Mesodermal cell (in vitro differentiated cells): ENCODE measurements around the gene DUS1L.

ENCODE experiments used
- H3K27ac ChIP-seq: 2 replicates; pipeline ENCODE4 v1.7.0; 2013; ENCODE audit warnings: mild to moderate bottlenecking, low read depth, low read length, moderate library complexity; ENCODE audit not compliant: severe bottlenecking
- H3K36me3 ChIP-seq: 2 replicates; pipeline ENCODE4 v1.7.1; 2013; ENCODE audit warnings: mild to moderate bottlenecking, low read length, moderate library complexity; ENCODE audit not compliant: control insufficient read depth, insufficient read depth
- H3K4me1 ChIP-seq: one replicate; pipeline ENCODE4 v1.7.1; 2013; ENCODE audit warnings: mild to moderate bottlenecking, low read length; ENCODE audit not compliant: insufficient read depth, control insufficient read depth, poor library complexity, severe bottlenecking
- H3K4me3 ChIP-seq: 2 replicates; pipeline ENCODE4 v1.7.0; 2013; ENCODE audit warnings: low read length, control low read depth, mild to moderate bottlenecking; ENCODE audit not compliant: insufficient read depth, poor library complexity, severe bottlenecking; ENCODE audit errors: extremely low read depth
- H3K9me3 ChIP-seq: 2 replicates; pipeline ENCODE4 v1.7.1; 2013; ENCODE audit warnings: mild to moderate bottlenecking, low read length, moderate library complexity; ENCODE audit not compliant: control insufficient read depth
- WGBS, 2 experiments: methylation state at CpG; one replicate each; pipeline ENCODE4 v1.1.5; 2013; ENCODE audit warnings: missing lambda C conversion rate in 2 of 2; ENCODE audit not compliant: insufficient coverage in 2 of 2; 5-methylcytosine and 5-hydroxymethylcytosine counted together

Gene DUS1L

DNA sequence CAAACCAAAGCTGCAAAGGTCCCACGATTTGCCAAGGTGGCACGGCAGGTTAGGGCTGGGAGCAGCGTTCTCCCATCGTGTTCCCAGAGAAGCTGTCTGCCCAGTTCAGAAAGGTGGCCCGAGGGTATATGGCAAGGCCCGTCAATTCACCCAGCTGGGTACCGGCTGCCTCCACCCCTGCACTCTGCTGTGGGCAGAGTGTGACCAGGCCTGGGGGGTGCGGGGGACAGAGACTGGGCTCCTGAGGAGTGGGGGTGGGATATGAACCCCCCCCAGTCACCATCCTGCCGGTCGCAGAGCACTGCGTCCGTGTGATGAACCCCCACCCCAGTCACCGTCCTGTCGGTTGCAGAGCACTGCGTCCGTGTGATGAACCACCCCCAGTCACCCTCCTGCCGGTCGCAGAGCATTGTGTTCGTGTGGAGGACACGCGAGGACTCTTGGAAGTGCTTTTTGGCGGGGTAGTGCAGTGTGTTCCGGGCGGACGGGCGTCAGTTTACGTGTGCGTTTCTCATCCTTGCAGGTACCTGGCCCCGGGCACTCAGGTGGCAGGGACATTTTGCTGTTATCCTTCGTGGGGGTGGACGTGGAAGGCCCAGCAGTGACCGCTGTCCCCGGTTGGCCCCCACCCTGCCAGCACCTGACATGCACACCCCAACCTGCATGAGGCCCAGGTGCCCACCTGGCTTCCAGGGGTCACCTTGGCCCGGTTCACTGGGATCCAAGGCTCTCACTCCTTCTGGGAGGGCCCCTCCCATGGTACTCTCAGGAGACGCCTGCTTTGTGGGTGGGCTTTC lies 35.1 kb upstream of the DUS1L start:
- H3K4me1 ChIP-seq = peaks cover 29% of the 10 kb centered on the region
- H3K36me3 ChIP-seq = peaks cover 15% of the 10 kb centered on the region
- no peak overlapping the region for H3K27ac ChIP-seq
- no peaks in the 10 kb centered on the region for H3K9me3 ChIP-seq
- WGBS, 2 experiments = 90 to 96% methylated on average over 21 to 31 of the region's 35 CpGs
- no peak overlapping the region for H3K4me3 ChIP-seq

DNA sequence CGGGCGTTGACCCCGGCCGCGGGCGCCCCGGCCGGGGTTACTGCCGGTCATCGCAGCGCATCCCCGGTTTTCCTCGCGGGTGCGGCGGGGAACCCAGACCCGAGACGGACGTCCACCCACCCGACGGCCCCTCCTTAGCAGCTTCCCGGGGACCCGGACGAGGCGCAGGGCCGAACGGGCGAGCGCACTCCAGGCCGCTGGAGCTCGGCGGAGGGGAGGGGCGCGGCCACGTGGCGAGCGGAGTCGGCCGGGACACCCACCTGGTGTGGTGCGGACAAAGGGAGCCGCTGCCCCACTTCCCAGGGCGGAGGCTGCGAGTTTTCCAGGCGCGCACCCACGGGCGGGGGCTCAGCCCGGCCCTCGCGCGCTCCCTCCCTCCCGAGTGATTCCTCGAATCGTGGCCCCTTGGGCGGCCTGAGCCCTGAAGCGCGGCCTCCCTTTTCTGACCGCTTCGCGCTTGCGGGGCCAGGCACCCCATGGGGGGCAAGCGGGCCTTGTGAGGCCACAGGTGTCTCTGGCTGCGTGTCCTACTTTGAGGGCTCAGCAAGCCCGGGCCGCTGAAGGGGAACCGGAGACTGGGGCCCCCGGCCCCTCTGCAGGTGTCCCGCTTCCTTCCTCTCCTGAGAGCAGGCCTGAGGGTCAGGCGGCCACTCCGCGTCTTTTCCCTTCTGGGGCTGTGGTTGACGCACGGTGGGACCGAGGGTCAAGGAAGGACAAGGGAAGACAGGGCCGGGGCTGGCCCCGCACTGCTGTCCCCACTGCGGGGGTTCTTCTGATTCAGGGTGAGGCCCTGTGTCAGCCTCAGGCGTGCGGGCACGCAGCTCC lies 33.5 kb upstream of the DUS1L start:
- 11 to 17% methylated on average over 62 to 67 of the region's 80 CpGs for WGBS, 2 experiments
- peak overlapping the region; percentile 95 for H3K27ac ChIP-seq
- H3K4me1 ChIP-seq = peaks cover 36% of the 10 kb centered on the region
- peak overlapping the region; percentile 44 for H3K4me3 ChIP-seq
- H3K9me3 ChIP-seq = no peaks in the 10 kb centered on the region
- H3K36me3 ChIP-seq = peaks cover 26% of the 10 kb centered on the region

DNA sequence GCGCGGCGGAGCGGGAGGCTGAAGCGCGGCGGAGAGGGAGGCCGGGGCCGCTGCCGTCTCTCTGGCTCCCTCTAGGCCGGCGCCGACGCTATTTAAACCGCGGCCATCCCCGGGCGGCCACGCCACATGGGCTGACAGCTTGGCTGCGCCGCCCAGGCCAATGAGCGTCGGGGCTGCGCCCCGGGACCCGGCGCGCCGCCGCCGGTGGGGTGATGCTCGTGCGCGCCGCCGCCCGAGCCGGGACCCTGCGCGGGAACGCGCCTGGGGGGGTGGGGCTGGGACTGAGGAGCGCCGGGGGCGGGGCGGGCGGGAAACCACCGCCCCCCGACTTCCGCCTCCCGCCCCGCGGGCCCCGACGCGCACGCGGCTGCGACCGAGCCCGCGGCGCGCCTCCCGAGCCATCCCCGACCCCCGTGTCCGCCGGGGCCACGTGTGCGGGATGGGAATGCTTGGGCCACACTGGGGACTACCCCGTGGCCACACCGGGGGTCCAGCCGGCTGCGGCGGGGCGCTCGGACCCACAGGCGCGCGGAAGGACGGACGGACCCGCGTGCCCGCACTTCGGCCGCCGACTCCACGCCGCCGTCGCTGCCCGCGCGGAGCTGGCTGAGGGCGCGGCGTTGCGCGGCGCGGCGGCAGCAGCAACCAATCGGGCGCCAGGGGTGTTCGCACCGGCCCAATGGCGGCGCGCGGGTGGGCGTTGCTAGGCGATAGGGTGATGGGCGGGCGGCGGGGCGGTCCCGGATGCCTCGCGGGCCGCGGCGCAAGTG lies 32.8 kb upstream of the DUS1L start, which contains the start of gene FASN:
Gene FASN, minus strand, starts transcription at position 68 of the 770 bp plus-strand sequence. CDS start 1,791 bp downstream, outside the sequence.
- no peaks in the 10 kb centered on the region for H3K9me3 ChIP-seq
- peaks cover 28% of the 10 kb centered on the region for H3K4me1 ChIP-seq
- peak within 1 kb of the TSS; percentile 83 for H3K4me3 ChIP-seq
- H3K36me3 ChIP-seq = peaks cover 32% of the 10 kb centered on the region
- WGBS, 2 experiments = 0 to 1% methylated on average over 69 to 80 of the region's 124 CpGs
- H3K27ac ChIP-seq = peak within 1 kb of the TSS; percentile 95

DNA sequence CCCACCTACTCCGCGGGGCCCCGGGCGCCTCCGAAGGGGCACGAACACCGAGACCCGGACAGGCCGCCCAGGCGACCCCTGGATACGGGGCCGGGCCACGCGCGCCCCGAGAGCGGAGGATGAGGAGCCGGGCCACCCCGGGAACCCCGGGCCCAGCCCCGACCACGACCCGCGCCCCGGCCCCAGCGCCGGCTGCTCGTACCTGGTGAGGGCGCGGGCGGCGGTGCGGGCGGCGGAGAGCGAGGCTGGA lies 32.2 kb upstream of the DUS1L start:
- peaks cover 23% of the 10 kb centered on the region for H3K4me1 ChIP-seq
- WGBS, 2 experiments = 0 to 1% methylated on average over 21 to 34 of the region's 36 CpGs
- no peaks in the 10 kb centered on the region for H3K9me3 ChIP-seq

DNA sequence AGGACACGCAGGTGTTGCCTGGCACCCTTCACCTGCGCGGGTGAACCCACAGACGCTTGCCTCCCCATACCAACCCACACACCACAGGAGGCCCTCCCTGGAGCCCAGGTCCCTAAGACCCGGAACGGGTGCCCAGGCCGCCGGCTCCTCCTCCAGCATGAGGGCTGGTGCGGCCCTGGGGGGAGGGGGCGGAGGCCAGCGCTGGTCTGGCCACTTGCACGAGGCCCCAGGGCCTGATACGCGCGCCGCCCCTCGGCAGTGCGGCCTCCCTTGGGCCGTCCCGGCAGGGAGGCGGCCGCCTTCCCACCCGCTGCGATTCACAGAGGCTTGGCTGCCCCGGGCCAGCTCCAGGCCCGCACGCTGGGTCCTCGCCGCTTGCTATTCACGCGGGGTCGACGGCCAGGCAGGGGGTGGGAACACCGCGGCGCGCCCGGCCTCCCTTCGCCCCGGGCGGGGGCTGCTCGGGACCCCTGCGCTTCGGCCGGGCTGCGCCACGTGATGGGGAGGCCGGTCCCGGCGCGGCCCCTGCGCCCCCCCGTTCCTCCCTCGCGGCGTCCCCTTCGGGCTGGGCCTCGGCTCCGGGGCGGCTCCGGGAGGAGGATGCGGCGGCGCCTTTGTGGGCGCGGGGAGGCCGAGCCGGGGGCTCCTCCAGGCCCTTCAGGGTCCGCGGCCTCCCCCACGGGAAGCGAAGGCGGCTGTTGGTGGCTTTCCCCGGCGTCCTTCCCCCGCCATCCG lies 31.7 kb upstream of the DUS1L start:
- peaks cover 42% of the 10 kb centered on the region for H3K36me3 ChIP-seq
- no peaks in the 10 kb centered on the region for H3K9me3 ChIP-seq
- H3K4me1 ChIP-seq = peaks cover 23% of the 10 kb centered on the region
- 0 to 1% methylated on average over 55 to 59 of the region's 77 CpGs for WGBS, 2 experiments
- peak overlapping the region; percentile 77 for H3K27ac ChIP-seq
- peak overlapping the region; percentile 83 for H3K4me3 ChIP-seq

More for the DNA sequence above, 32.2 kb upstream of the DUS1L start:
- H3K36me3 ChIP-seq = peaks cover 37% of the 10 kb centered on the region
- peak overlapping the region; percentile 83 for H3K4me3 ChIP-seq
- peak overlapping the region; percentile 77 for H3K27ac ChIP-seq

DNA sequence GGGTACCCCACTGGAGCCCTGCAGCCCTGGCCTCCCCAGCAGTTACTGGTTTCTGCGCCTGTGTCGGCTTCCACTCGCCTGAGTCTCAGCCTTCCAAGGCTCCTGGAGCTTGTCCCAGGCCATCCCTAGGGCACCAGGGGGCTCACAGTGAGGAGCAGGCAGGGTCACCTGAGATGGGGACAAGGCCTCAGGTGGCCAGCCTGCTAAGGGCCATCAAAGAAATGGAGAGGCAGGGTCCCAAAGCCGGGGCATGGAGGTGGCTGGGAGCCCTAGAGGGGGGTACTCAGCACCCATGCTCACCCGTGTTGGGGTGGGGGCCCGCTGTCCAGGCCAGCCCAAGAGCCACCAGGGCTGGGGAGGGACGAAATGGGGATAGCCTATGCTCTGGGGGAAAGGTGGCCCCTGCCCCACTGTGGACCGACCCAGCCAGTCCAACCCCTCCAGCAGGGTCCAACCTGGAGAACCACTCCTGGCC lies 31.1 kb upstream of the DUS1L start:
- peak overlapping the region; percentile 83 for H3K4me3 ChIP-seq
- H3K9me3 ChIP-seq = no peaks in the 10 kb centered on the region
- peaks cover 23% of the 10 kb centered on the region for H3K4me1 ChIP-seq
- H3K36me3 ChIP-seq = peaks cover 48% of the 10 kb centered on the region
- H3K27ac ChIP-seq = peak overlapping the region; percentile 36
- WGBS, 2 experiments = 33 to 44% methylated on average over 7 to 8 of the region's 8 CpGs

DNA sequence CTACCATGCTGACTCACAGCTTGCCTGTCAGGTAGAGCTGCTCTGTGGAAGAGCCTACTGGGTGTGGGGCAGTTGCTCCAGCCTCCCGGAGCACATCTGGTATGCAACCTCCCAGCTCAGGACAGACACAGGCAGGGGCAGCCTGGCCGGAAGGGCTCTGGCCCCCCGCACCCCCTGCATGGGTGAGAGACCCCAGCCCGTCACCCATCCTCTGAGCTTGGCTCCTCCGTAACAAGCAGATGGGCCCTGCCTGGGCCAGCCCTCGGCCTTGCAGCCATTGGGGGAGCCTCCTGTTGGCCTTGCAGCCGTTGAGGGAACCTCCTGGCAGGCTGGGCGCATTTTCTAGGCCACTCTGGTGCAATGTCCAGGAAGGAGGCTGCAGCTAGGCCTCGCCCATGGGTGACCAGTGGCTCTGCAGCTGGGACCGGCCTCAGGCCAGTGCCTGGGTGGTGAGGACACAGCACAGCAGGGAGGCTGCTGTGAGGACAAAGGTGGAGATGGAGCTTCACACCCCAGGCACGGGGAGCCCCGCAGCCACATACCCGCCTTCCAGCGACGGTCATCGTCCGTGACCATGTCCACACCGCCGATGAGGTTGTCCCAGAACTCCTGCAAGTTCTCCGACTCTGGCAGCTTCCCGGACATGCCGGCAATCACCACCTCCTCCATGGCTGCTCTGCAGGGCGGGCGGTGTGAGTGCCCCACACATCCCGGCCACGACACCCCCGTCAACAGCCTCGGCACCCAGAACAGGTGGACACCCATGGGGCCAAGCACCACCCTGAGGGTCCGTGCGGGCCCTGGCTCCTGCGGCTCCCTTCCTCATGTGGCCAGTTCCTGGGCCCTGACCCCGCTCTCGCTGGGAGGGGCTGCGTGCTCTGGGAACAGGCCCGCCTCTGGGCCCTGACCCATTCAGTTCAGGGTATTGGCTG lies 30.4 kb upstream of the DUS1L start:
- Histone ChIP-seq H3K36me3 (peaks cover 55% of the 10 kb centered on the region), H3K27ac (no peak overlapping the region), H3K4me1 (peaks cover 23% of the 10 kb centered on the region), H3K9me3 (no peaks in the 10 kb centered on the region), H3K4me3 (peak overlapping the region; percentile 83)
- WGBS, 2 experiments = 82 to 86% methylated on average over 33 to 35 of the region's 35 CpGs

DNA sequence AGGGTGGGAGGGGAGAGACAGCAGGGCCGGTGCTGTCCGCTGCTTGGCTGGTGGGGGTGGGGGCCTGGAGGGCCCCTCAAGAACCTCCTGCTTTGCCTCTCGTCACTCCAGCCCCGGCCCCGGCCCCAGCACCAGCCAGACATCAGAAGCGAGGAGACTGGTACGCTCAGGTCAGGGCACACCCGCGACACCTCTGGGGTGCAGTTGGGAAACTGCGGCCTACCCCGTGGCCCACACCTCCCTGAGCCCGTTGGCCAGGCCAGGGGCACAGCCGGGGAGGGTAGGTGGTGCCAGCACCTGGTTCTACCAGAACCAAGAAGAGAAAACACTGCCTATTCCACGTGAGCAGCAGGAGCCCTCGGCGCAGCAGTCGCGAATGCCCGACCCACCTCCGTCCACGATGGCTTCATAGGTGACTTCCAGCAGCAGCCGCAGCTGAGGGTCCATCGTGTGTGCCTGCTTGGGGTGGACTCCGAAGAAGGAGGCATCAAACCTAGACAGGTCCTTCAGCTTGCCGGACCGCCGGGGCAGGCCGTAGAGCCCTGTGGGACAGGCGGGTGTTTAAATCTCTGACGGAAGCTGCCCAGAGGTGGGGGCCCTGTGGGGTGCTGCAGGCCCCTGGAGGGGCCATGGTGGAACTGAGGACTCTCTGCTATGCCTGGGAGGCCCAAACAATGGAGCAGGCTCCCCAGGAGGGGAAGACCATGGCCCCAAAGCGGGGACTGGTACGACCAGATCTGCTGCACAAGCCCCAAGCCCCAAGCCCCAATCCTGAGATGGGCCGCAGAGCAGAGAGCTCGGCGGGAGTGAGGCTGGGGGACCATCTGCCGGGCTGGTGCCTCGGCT lies 29.6 kb upstream of the DUS1L start:
- Histone ChIP-seq H3K9me3 (no peaks in the 10 kb centered on the region), H3K27ac (no peak overlapping the region), H3K4me3 (peak overlapping the region; percentile 83), H3K4me1 (peaks cover 21% of the 10 kb centered on the region), H3K36me3 (peaks cover 64% of the 10 kb centered on the region)
- 90 to 94% methylated on average over 32 to 35 of the region's 37 CpGs for WGBS, 2 experiments
